PC-3 (cell line): ENCODE results near the gene KCTD6. TPM values are rescaled to one million over a fixed set of nuclear protein-coding genes. Genes with fewer than 3 reads are reported as not detected.

Experiments used
- ATAC-seq: fragments of 200-7000 bp; cut with Tn5 transposase; 2 replicates; pipeline ENCODE4 v1.9.1; 2020; ENCODE audit warnings: mild to moderate bottlenecking, moderate library complexity
- BruUV-seq: library from RNA; stranded (reverse); fragments of 400-500 nt; replicated peaks from 2 replicates; lab custom pipeline; 2021; lab: Mats Ljungman, UMichigan
- CTCF ChIA-PET: fragments of 300-600 bp; sonication (Branson Sonifier 250); formaldehyde crosslinking; loops from one replicate; lab custom pipeline; 2022; ENCODE audit warnings: antibody characterized with exemption; lab: Charles Lee
- POLR2A ChIA-PET: fragments of 300-600 bp; sonication (Branson Sonifier 250); formaldehyde crosslinking; loops from one replicate; lab custom pipeline; 2022; ENCODE audit warnings: antibody characterized with exemption; ENCODE audit not compliant: unreplicated experiment; lab: Charles Lee
- DNase-seq: peaks from one replicate; pipeline ENCODE4 v3.0.0-alpha.2; 2015
- H2AFZ ChIP-seq: fragments of 300-600 bp; sonication (generic); 2 replicates; pipeline ENCODE4 v1.6.0; 2016; ENCODE audit warnings: antibody characterized with exemption, low read length
- H3F3A ChIP-seq: fragments of 300-600 bp; sonication (generic); one replicate; pipeline ENCODE4 v1.6.0; 2017; ENCODE audit warnings: antibody characterized with exemption, low read length, control low read depth, mild to moderate bottlenecking; ENCODE audit not compliant: unreplicated experiment
- H3K27ac ChIP-seq: fragments of 300-600 bp; sonication (generic); 2 replicates; pipeline ENCODE4 v1.5.1; 2016; ENCODE audit warnings: mild to moderate bottlenecking, low read length
- H3K27me3 ChIP-seq: fragments of 300-600 bp; sonication (generic); 2 replicates; pipeline ENCODE4 v1.6.1; 2016; ENCODE audit warnings: low read length, mixed read lengths
- H3K36me3 ChIP-seq: fragments of 300-600 bp; sonication (generic); 2 replicates; pipeline ENCODE4 v1.6.1; 2016; ENCODE audit warnings: low read depth, mixed run types, low read length, mixed read lengths
- H3K4me1 ChIP-seq: fragments of 300-600 bp; sonication (generic); 2 replicates; pipeline ENCODE4 v1.5.1; 2016; ENCODE audit warnings: low read length; ENCODE audit not compliant: insufficient read depth
- H3K4me2 ChIP-seq: fragments of 300-600 bp; sonication (generic); 2 replicates; pipeline ENCODE4 v1.6.0; 2016; ENCODE audit warnings: low read length
- H3K4me3 ChIP-seq: fragments of 300-600 bp; sonication (generic); 2 replicates; pipeline ENCODE4 v1.5.1; 2016; ENCODE audit warnings: mild to moderate bottlenecking, low read length, mixed read lengths
- H3K79me2 ChIP-seq: fragments of 300-600 bp; sonication (generic); 2 replicates; pipeline ENCODE4 v1.6.1; 2017; ENCODE audit warnings: low read length, mixed read lengths
- H3K9ac ChIP-seq: fragments of 300-600 bp; sonication (generic); 2 replicates; pipeline ENCODE4 v1.6.0; 2016; ENCODE audit warnings: mild to moderate bottlenecking, low read length
- H3K9me2 ChIP-seq: fragments of 300-600 bp; sonication (generic); replicated peaks from 2 replicates; pipeline ENCODE4 v1.6.1; 2016; ENCODE audit warnings: mixed run types, low read length, mixed read lengths
- H3K9me3 ChIP-seq: fragments of 300-600 bp; sonication (generic); 2 replicates; pipeline ENCODE4 v1.6.1; 2016; ENCODE audit warnings: low read length, mixed read lengths
- H4K20me1 ChIP-seq: fragments of 300-600 bp; sonication (generic); 2 replicates; pipeline ENCODE4 v1.6.1; 2016; ENCODE audit warnings: low read length, mixed read lengths
- EZH2 ChIP-seq: fragments of 300-600 bp; sonication (generic); IDR thresholded peaks from one replicate; pipeline ENCODE4 v1.6.1; 2017; ENCODE audit warnings: antibody characterized with exemption, mild to moderate bottlenecking, low read length; ENCODE audit not compliant: unreplicated experiment
- EZH2phosphoT487 ChIP-seq: fragments of 300-600 bp; sonication (generic); IDR thresholded peaks from 2 replicates; pipeline ENCODE4 v1.6.1; 2018; ENCODE audit warnings: mild to moderate bottlenecking, antibody characterized with exemption, low read length, borderline replicate concordance
- intact Hi-C: fragments of 100-400 bp; cut with micrococcal nuclease; formaldehyde crosslinking; loops from 2 replicates; pipeline ENCODE4 v1.9.0; 2023
- total RNA-seq: library from RNA; depleted of rRNA; stranded (reverse); fragments of >200 nt; gene quantifications from 2 replicates; pipeline ENCODE4 v1.2.3, GENCODE V29; 2014
- TF ChIP-seq, protein P1 (sequence below): fragments of 300-600 bp; sonication (generic); conservative IDR thresholded peaks from 2 replicates; pipeline ENCODE4 v1.5.1; 2017; ENCODE audit warnings: antibody characterized with exemption, low read depth, mild to moderate bottlenecking, low read length

KCTD6 gene
- total RNA-seq, 1 experiment from 2014 or later = 13.1 TPM

DNA sequence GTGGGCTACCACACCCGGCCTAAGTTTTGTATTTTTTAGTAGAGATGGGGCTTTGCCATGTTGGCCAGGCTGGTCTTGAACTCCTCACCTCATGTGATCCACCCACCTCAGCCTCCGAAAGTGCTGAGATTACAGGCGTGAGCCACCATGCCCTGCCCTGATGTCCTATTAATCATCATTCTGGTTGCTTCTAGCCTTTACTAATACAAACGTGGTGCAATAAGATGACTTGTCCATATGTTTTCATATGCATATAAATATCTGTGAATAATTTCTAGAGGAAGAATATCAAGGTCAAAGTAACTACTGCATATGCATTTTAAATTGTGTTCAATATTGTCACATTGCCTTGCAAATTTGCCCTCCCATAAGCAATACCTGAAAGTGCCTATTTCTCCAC, 32.7 kb upstream of the KCTD6 start:
- H3K27me3 ChIP-seq = no peaks in the 10 kb centered on the region

DNA sequence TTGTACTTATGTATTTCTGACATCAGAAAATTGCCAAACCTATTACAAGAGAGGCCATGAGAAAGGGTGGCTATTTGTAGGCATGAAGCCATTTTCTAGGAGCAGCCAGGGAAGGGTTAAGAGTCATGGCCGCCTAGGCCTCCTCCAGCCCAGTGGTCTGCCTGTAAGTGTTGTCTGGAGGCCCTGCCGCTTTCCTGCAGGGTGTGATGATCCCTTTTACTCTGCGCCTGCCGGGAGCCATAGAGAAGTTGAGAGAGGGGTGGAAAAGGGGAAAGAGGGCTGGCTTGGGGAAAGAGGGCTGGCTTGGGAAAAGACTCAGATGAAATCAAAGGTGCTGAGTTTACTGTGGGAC, 29.1 kb upstream of the KCTD6 start:
- H3K36me3 ChIP-seq = no peaks in the 10 kb centered on the region
- BruUV-seq = no TSS peak
- H3K4me3 ChIP-seq = no peak overlapping the region
- H2AFZ ChIP-seq = no peak overlapping the region; the same call in 1 of the 2 replicates
- TF ChIP-seq EZH2phosphoT487 = no peak
- no peak for TF ChIP-seq EZH2
- TF ChIP-seq, protein P1, sequence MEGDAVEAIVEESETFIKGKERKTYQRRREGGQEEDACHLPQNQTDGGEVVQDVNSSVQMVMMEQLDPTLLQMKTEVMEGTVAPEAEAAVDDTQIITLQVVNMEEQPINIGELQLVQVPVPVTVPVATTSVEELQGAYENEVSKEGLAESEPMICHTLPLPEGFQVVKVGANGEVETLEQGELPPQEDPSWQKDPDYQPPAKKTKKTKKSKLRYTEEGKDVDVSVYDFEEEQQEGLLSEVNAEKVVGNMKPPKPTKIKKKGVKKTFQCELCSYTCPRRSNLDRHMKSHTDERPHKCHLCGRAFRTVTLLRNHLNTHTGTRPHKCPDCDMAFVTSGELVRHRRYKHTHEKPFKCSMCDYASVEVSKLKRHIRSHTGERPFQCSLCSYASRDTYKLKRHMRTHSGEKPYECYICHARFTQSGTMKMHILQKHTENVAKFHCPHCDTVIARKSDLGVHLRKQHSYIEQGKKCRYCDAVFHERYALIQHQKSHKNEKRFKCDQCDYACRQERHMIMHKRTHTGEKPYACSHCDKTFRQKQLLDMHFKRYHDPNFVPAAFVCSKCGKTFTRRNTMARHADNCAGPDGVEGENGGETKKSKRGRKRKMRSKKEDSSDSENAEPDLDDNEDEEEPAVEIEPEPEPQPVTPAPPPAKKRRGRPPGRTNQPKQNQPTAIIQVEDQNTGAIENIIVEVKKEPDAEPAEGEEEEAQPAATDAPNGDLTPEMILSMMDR = no peak
- H3K9me2 ChIP-seq = no peaks in the 10 kb centered on the region
- CTCF ChIA-PET = no interaction called here
- no peak overlapping the region for H3K9ac ChIP-seq
- no peaks in the 10 kb centered on the region for H3K79me2 ChIP-seq
- H3F3A ChIP-seq = no peaks in the 10 kb centered on the region
- intact Hi-C loops = loop anchor here (1.0 kb wide), 2 partner anchors 28 to 69 kb away; no protein-coding TSS in a partner anchor
- H3K9me3 ChIP-seq = no peaks in the 10 kb centered on the region
- no peaks in the 10 kb centered on the region for H3K27me3 ChIP-seq
- H3K27ac ChIP-seq = no peak overlapping the region
- H4K20me1 ChIP-seq = no peaks in the 10 kb centered on the region
- no peak; the same call in 1 of the 2 replicates for ATAC-seq
- H3K4me1 ChIP-seq = peaks cover 14% of the 10 kb centered on the region
- no peak for DNase-seq
- POLR2A ChIA-PET = no interaction called here
- H3K4me2 ChIP-seq = peak overlapping the region; percentile 71

More for the DNA sequence above, 32.7 kb upstream of the KCTD6 start:
- ChIA-PET POLR2A (no interaction called here), CTCF (no interaction called here)
- ATAC-seq = no peak
- H3K36me3 ChIP-seq = no peaks in the 10 kb centered on the region
- intact Hi-C loops = no loop called here
- peaks cover 4% of the 10 kb centered on the region; the same call in 1 of the 2 replicates for H3K9me3 ChIP-seq
- no peaks in the 10 kb centered on the region for H3F3A ChIP-seq
- H3K79me2 ChIP-seq = no peaks in the 10 kb centered on the region
- TF ChIP-seq, protein P1 = no peak
- no peak overlapping the region for H3K27ac ChIP-seq
- H2AFZ ChIP-seq = no peak overlapping the region
- no peak overlapping the region for H3K4me2 ChIP-seq
- H3K4me1 ChIP-seq = peaks cover 13% of the 10 kb centered on the region
- no peaks in the 10 kb centered on the region for H3K9me2 ChIP-seq
- no peak for DNase-seq
- H4K20me1 ChIP-seq = no peaks in the 10 kb centered on the region
- no TSS peak for BruUV-seq
- no peak overlapping the region for H3K9ac ChIP-seq
- H3K4me3 ChIP-seq = no peak overlapping the region

DNA sequence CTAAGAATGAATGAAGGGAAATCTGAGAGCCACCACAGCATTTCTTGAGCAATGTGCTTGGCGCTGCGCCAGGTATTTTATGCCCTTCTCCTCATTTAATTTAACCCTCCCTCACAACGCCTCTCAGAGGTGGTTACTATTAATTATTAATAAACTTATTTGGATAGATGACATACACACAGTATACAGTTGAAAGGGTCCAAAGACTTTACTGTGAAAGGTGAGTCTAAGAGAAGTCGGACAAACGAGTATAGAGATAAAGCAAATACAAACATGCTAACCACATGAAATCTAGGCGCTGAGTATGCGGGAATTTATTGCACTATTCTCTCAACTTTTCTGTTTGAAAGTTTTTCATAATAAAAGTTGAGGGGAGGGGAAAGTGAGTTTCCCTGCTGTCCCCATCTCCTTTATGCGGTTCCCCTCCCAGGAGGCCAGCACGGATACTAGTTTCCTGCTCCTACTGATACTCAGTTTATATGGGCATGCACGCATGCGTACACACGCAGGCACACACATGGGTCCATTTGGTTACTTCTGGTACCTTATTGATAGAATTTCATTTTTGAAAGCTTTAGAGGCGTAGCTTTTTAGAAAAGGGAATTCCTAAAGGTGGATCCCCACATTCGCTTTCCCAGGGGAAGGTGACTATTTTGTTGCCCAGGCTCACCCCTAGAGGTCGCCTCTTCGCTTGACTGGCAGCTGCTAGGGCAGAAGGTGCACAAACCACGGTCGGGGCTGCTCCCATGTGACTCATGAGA, 28.5 kb upstream of the KCTD6 start:
- BruUV-seq = no TSS peak
- POLR2A ChIA-PET = no interaction called here
- Histone ChIP-seq H3K4me2 (peak overlapping the region; percentile 71), H3K36me3 (no peaks in the 10 kb centered on the region), H3K79me2 (no peaks in the 10 kb centered on the region), H3K4me3 (peak overlapping the region; percentile 32), H3K9ac (no peak overlapping the region), H3K4me1 (peaks cover 14% of the 10 kb centered on the region), H3K9me3 (no peaks in the 10 kb centered on the region), H3K27ac (no peak overlapping the region), H4K20me1 (no peaks in the 10 kb centered on the region), H3K27me3 (no peaks in the 10 kb centered on the region), H2AFZ (peak overlapping the region; percentile 77), H3F3A (no peaks in the 10 kb centered on the region), H3K9me2 (no peaks in the 10 kb centered on the region)
- CTCF ChIA-PET = interaction anchor here (1.1 kb wide), 1 partner anchor 63 kb away, joined by 5 read pairs; no protein-coding TSS in a partner anchor
- TF ChIP-seq EZH2phosphoT487 (no peak), EZH2 (no peak)
- TF ChIP-seq, protein P1 = peak; percentile 98
- intact Hi-C loops = loop anchor here (1.0 kb wide), 2 partner anchors 28 to 69 kb away; no protein-coding TSS in a partner anchor
- ATAC-seq (peak; percentile 99), DNase-seq (peak; percentile 90)
